Tibial nerve (tissue), 4 donors: ENCODE results near the gene SOCS6. TPM values are rescaled to one million over a fixed set of nuclear protein-coding genes. Genes with fewer than 3 reads are reported as not detected.

Experiments
- DNase-seq, 2 donors: peaks; one replicate each; pipeline ENCODE4 v3.0.0-alpha.2; 2019; ENCODE audit warnings: low spot score in 2 of 2
- H3K27ac ChIP-seq, 4 donors: fragments of 200-600 bp; sonication (generic) in 3 of 4; one replicate each; pipeline ENCODE4 v1.5.1; 2017 to 2019; ENCODE audit warnings: mild to moderate bottlenecking in 1 of 4
- H3K27me3 ChIP-seq, 2 donors: fragments of 200-600 bp; sonication (generic) in 1 of 2; one replicate each; pipeline versions ENCODE4 v1.5.1 to v1.6.0; 2017 to 2019
- H3K36me3 ChIP-seq, 3 donors: fragments of 200-600 bp; sonication (generic); one replicate each; pipeline ENCODE4 v1.5.1; 2018 to 2019
- H3K4me1 ChIP-seq, 4 donors: fragments of 200-600 bp; sonication (generic) in 3 of 4; one replicate each; pipeline ENCODE4 v1.5.1; 2017 to 2019
- H3K4me3 ChIP-seq, 4 donors: fragments of 200-600 bp; sonication (generic) in 3 of 4; one replicate each; pipeline ENCODE4 v1.5.1; 2017 to 2019; ENCODE audit warnings: mild to moderate bottlenecking in 1 of 4, moderate library complexity in 1 of 4
- H3K9me3 ChIP-seq, 4 donors: fragments of 200-600 bp; sonication (generic) in 3 of 4; one replicate each; pipeline ENCODE4 v1.5.1; 2017 to 2019
- EP300 ChIP-seq, 2 donors: sonication (generic); formaldehyde crosslinking; IDR thresholded peaks; one replicate each; pipeline ENCODE4 v1.6.1; 2017; ENCODE audit warnings: antibody characterized with exemption in 2 of 2, mild to moderate bottlenecking in 1 of 2
- POLR2A ChIP-seq, 2 donors: fragments of 450-650 bp; IDR thresholded peaks; one replicate each; pipeline ENCODE4 v1.6.1; 2017; ENCODE audit warnings: antibody characterized with exemption in 2 of 2, mild to moderate bottlenecking in 2 of 2, moderate library complexity in 2 of 2
- WGBS, 2 donors: methylation state at CpG; one replicate each; pipeline ENCODE4 v1.1.5; 2018; 5-methylcytosine and 5-hydroxymethylcytosine counted together
- total RNA-seq, 4 donors: library from RNA; depleted of rRNA; stranded (reverse); fragments of >200 nt; gene quantifications; one replicate each; pipeline ENCODE4 v1.1.0, GENCODE V29; 2016
- TF ChIP-seq, protein P1 (sequence below), 5 experiments: fragments of 200-600 bp in 3 of 5; fragments of 450-650 bp in 2 of 5; sonication (generic) in 3 of 5; IDR thresholded peaks; one replicate each; pipeline ENCODE4 v1.5.1; 2016 to 2019; ENCODE audit warnings: antibody characterized with exemption in 5 of 5, mild to moderate bottlenecking in 3 of 5, moderate library complexity in 2 of 5

Gene SOCS6
- total RNA-seq, 4 donors from 2014 or later: 12.9 to 21.8 (median 18.2) TPM

DNA sequence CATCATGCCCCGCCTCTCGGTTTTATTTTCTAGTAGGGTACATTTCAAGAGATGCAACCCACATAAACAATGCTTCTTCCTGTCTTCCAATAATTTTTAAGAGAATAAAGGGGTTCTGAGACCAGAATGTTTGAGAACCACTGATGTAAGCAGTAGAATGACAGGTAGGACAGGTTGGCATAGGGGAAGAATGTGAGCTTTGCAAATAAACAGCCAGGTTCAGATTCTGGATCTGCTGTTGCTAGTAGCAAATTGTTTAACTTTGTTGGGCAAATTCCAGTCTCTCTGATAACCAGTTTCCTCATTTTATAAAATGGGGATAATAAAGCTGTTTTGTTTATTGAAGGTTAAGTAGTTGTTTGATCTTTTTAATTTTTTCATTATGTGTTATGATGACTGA, 32.8 kb downstream of the SOCS6 start:
- DNase-seq: no peak
- WGBS, 2 donors: 97 to 100% methylated on average over 2 of the region's 2 CpGs
- Histone ChIP-seq H3K36me3 (peaks cover 0 to 25% (median 0%) of the 10 kb centered on the region in 3 donors), H3K27me3 (no peaks in the 10 kb centered on the region), H3K27ac (no peak overlapping the region), H3K4me1 (peaks cover 0 to 22% (median 0%) of the 10 kb centered on the region in 4 donors), H3K9me3 (no peaks in the 10 kb centered on the region), H3K4me3 (no peak overlapping the region)
- no peak for TF ChIP-seq POLR2A (IDR thresholded peaks at IDR 0.05)
- TF ChIP-seq, protein P1, sequence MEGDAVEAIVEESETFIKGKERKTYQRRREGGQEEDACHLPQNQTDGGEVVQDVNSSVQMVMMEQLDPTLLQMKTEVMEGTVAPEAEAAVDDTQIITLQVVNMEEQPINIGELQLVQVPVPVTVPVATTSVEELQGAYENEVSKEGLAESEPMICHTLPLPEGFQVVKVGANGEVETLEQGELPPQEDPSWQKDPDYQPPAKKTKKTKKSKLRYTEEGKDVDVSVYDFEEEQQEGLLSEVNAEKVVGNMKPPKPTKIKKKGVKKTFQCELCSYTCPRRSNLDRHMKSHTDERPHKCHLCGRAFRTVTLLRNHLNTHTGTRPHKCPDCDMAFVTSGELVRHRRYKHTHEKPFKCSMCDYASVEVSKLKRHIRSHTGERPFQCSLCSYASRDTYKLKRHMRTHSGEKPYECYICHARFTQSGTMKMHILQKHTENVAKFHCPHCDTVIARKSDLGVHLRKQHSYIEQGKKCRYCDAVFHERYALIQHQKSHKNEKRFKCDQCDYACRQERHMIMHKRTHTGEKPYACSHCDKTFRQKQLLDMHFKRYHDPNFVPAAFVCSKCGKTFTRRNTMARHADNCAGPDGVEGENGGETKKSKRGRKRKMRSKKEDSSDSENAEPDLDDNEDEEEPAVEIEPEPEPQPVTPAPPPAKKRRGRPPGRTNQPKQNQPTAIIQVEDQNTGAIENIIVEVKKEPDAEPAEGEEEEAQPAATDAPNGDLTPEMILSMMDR (IDR thresholded peaks at IDR 0.05): no peak
- TF ChIP-seq EP300 (IDR thresholded peaks at IDR 0.05): no peak

DNA sequence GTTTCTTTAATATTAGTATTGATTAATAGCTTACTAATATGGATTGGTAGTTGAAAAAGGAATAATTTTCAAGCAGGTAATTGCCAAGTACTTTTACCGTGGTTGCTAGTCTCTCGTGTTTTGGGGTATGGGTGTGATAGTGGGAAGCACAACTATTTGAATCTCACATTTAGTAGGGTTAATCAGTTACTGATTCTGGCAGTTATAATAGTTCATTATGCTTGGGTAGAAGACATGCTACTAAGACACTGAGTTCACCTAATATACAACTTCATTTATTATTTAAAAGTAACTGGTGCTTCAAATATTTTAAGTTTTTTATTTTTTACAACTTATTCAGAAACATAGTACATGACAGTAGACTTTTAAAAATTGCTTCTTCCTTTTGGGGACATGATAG, 33.5 kb downstream of the SOCS6 start:
- H3K27ac ChIP-seq: no peak overlapping the region
- peaks cover 0 to 22% (median 0%) of the 10 kb centered on the region in 4 donors for H3K4me1 ChIP-seq
- H3K36me3 ChIP-seq: peaks cover 0 to 25% (median 0%) of the 10 kb centered on the region in 3 donors
- H3K27me3 ChIP-seq: no peaks in the 10 kb centered on the region
- no peak for TF ChIP-seq POLR2A (IDR thresholded peaks at IDR 0.05)
- no peak for TF ChIP-seq EP300 (IDR thresholded peaks at IDR 0.05)
- TF ChIP-seq, protein P1 (IDR thresholded peaks at IDR 0.05): no peak
- no peak overlapping the region for H3K4me3 ChIP-seq
- no peak for DNase-seq
- WGBS, 2 donors: 83 to 90% methylated on average over 2 of the region's 2 CpGs
- no peaks in the 10 kb centered on the region for H3K9me3 ChIP-seq

DNA sequence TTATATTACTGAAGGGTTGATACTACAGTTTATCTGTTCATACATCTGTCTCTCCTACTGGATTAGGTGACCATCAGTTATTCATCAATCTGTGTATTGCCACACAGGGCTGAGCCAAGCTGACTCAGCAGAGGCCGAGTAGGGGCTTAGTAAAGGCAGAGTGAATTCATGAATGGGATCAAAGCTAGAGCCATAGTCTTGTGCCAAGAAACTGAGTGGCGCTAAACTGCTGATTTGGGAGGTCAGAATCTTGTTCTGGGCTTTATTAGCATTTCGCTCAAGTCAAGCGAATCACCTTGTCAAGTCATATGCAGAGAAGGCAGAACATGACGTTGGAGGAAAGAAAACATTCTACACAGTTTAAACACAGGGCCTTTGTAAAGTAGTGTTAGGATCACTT, 34.1 kb downstream of the SOCS6 start:
- Histone ChIP-seq H3K4me1 (peaks cover 0 to 22% (median 0%) of the 10 kb centered on the region in 4 donors), H3K9me3 (no peaks in the 10 kb centered on the region), H3K27me3 (no peaks in the 10 kb centered on the region), H3K36me3 (peaks cover 0 to 25% (median 0%) of the 10 kb centered on the region in 3 donors), H3K27ac (no peak overlapping the region), H3K4me3 (no peak overlapping the region)
- 46 to 58% methylated on average over 5 of the region's 5 CpGs for WGBS, 2 donors
- TF ChIP-seq POLR2A (IDR thresholded peaks at IDR 0.05): no peak
- TF ChIP-seq, protein P1 (IDR thresholded peaks at IDR 0.05): no peak
- no peak for TF ChIP-seq EP300 (IDR thresholded peaks at IDR 0.05)
- no peak for DNase-seq

DNA sequence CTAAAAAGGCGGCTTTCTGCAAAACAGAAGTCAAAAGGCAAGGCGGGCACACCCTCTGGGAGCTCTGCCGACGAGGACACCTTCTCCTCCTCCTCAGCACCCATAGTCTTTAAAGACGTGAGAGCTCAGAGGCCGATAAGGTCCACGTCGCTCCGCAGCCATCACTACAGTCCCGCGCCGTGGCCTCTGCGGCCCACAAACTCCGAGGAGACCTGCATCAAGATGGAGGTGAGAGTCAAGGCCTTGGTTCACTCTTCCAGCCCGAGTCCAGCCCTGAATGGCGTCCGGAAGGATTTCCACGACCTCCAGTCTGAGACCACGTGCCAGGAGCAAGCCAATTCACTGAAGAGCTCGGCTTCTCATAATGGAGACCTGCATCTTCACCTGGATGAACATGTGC, 36.1 kb downstream of the SOCS6 start:
- H3K9me3 ChIP-seq: no peaks in the 10 kb centered on the region
- TF ChIP-seq POLR2A (IDR thresholded peaks at IDR 0.05) (no peak), EP300 (IDR thresholded peaks at IDR 0.05) (no peak)
- TF ChIP-seq, protein P1 (IDR thresholded peaks at IDR 0.05): no peak
- no peak for DNase-seq
- peaks cover 0 to 29% (median 5%) of the 10 kb centered on the region in 4 donors for H3K4me1 ChIP-seq
- H3K27me3 ChIP-seq: no peaks in the 10 kb centered on the region
- peaks cover 0 to 25% (median 0%) of the 10 kb centered on the region in 3 donors for H3K36me3 ChIP-seq
- WGBS, 2 donors: 98% methylated on average over 20 of the region's 20 CpGs
- no peak overlapping the region for H3K27ac ChIP-seq
- no peak overlapping the region for H3K4me3 ChIP-seq

DNA sequence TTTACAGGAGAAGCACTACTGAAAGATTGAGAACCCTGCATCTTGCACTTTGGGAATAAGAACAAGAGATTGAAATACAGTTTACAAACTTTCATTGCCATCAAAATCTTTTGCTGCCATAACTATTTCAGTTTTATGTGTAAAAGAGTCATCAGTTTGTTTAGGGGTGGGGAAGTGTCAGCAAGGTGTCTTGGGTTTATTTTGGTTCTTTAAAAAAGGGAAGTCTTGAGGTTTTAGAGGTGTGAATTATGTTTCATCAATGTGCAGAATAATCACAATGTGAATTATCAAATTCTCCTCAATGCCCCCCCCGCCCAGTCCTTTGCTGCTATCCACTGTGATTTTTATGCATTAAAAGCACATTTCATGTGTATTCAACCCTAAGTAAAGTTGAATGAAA, 37.4 kb downstream of the SOCS6 start:
- no peak for DNase-seq
- no peak for TF ChIP-seq EP300 (IDR thresholded peaks at IDR 0.05)
- TF ChIP-seq, protein P1 (IDR thresholded peaks at IDR 0.05): no peak
- TF ChIP-seq POLR2A (IDR thresholded peaks at IDR 0.05): no peak
- no peaks in the 10 kb centered on the region for H3K9me3 ChIP-seq
- H3K4me1 ChIP-seq: peaks cover 0 to 29% (median 5%) of the 10 kb centered on the region in 4 donors
- H3K4me3 ChIP-seq: no peak overlapping the region
- no peaks in the 10 kb centered on the region for H3K27me3 ChIP-seq
- no peak overlapping the region for H3K27ac ChIP-seq
- H3K36me3 ChIP-seq: peaks cover 0 to 25% (median 0%) of the 10 kb centered on the region in 3 donors
- WGBS, 2 donors: 91 to 96% methylated on average over 1 of the region's 1 CpG
